Measurements from ENCODE around the gene USP33. TPM values are rescaled to one million over a fixed set of nuclear protein-coding genes. Genes with fewer than 3 reads are reported as not detected.
"Not testable (repeated sequence)": the region's sequence is repeated elsewhere in the genome, so short reads cannot be mapped to it uniquely, and the experiment has no call there.

Gene USP33
- total and polyA plus RNA-seq, 9 of the 15 experiments (the other 6 are each of a cell fraction or from before 2014, with no cell fraction given) = 22.4 to 83.5 (median 44.7) TPM

- H3K9me1 ChIP-seq (ENCODE audit: control insufficient read depth, insufficient read depth, low read length); H3K9ac ChIP-seq (ENCODE audit: insufficient read depth in 1 of 2, low read depth in 2 of 2, low read length in 2 of 2); H3K9me3 ChIP-seq (replicated peaks; ENCODE audit: control insufficient read depth, insufficient read depth, low read depth, low read length); POLR2A ChIA-PET; H2AFZ ChIP-seq (ENCODE audit: low read depth, low read length); BruUV-seq (replicated peaks); ATAC-seq; H3K4me2 ChIP-seq (ENCODE audit: insufficient read depth, low read length); H4K20me1 ChIP-seq (replicated peaks; ENCODE audit: control insufficient read depth, insufficient read depth, low read length); H3K4me1 ChIP-seq (replicated peaks in 1 of 2; ENCODE audit: control insufficient read depth in 2 of 2, insufficient read depth in 2 of 2, low read length in 2 of 2); H3K27ac ChIP-seq (ENCODE audit: extremely low read depth, low read depth, low read length); DNase-seq (ENCODE audit: extremely low read depth in 1 of 4, low spot score in 3 of 4); CTCF ChIA-PET (ENCODE audit: low intra/inter-chr PET ratio); in situ Hi-C loops (cut with MboI); H3K4me3 ChIP-seq; intact Hi-C loops (cut with micrococcal nuclease); H3K27me3 ChIP-seq (ENCODE audit: control insufficient read depth in 2 of 2, insufficient read depth in 2 of 2, low read length in 2 of 2); FAIRE-seq: not testable (repeated sequence)
- peak; percentile 94 for TF ChIP-seq ZNF766 (CRISPR knock-in tag; conservative IDR thresholded peaks at IDR 0.05)
- peaks cover 33% of the 10 kb centered on the region; the same call in 2 of the 3 replicates for H3K36me3 ChIP-seq (ENCODE audit: control insufficient read depth, insufficient read depth, low read length)
- 100% methylated on average over 2 of the region's 2 CpGs for WGBS (ENCODE audit: insufficient coverage, low coverage, missing lambda C conversion rate)
- H3K79me2 ChIP-seq (ENCODE audit: control insufficient read depth, insufficient read depth, low read length) = peaks cover 10% of the 10 kb centered on the region
These were observed 26.6 kb upstream of the USP33 start for GRCh38 chr1:77786093-77786741.

DNA sequence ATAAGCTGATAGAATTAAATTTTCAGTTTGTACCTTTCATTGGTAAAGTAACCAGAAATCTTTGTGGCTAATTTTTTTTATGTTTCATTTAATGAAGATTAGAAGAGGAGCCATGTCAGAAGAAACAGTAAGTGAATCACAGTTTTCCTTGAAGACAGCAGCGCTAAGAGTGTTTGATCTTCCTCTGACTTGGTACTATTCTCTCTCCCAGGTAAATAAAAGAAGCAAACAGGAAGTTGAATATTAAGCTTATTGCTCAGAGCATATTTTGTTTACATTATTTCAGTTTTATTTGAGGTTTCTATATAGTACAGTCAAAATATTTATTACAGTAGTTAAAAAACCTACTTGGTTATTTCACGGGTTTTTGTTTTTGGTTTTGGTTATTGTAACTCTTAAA, 23.5 kb upstream of the USP33 start:
- Histone ChIP-seq H3K4me1 (replicated peaks in 1 of 2; ENCODE audit: control insufficient read depth in 2 of 2, insufficient read depth in 2 of 2, low read length in 2 of 2) (peaks cover 0 to 6% of the 10 kb centered on the region in 2 experiments; a peak in 2 of 5 replicates), H3K9me3 (replicated peaks; ENCODE audit: control insufficient read depth, insufficient read depth, low read depth, low read length) (peaks cover 3% of the 10 kb centered on the region; the same call in 1 of the 2 replicates), H3K4me2 (ENCODE audit: insufficient read depth, low read length) (no peak overlapping the region), H3K9ac (ENCODE audit: insufficient read depth in 1 of 2, low read depth in 2 of 2, low read length in 2 of 2) (no peak overlapping the region), H3K9me1 (ENCODE audit: control insufficient read depth, insufficient read depth, low read length) (no peaks in the 10 kb centered on the region), H3K27ac (ENCODE audit: extremely low read depth, low read depth, low read length) (no peak overlapping the region), H3K79me2 (ENCODE audit: control insufficient read depth, insufficient read depth, low read length) (peaks cover 29% of the 10 kb centered on the region), H3K36me3 (ENCODE audit: control insufficient read depth, insufficient read depth, low read length) (peaks cover 21% of the 10 kb centered on the region; the same call in 2 of the 3 replicates), H2AFZ (ENCODE audit: low read depth, low read length) (no peak overlapping the region), H3K27me3 (ENCODE audit: control insufficient read depth in 2 of 2, insufficient read depth in 2 of 2, low read length in 2 of 2) (no peaks in the 10 kb centered on the region), H3K4me3 (no peak overlapping the region), H4K20me1 (replicated peaks; ENCODE audit: control insufficient read depth, insufficient read depth, low read length) (no peaks in the 10 kb centered on the region)
- BruUV-seq (replicated peaks) = no TSS peak
- POLR2A ChIA-PET = interaction anchor here (0.6 kb wide), 1 partner anchor 70 kb away, joined by 3 read pairs; no protein-coding TSS in a partner anchor
- intact Hi-C loops (cut with micrococcal nuclease) = no loop called here
- no peak for ATAC-seq
- WGBS (ENCODE audit: insufficient coverage, low coverage, missing lambda C conversion rate) = 97% methylated on average over 2 of the region's 2 CpGs
- no peak for DNase-seq (ENCODE audit: extremely low read depth in 1 of 4, low spot score in 3 of 4)
- in situ Hi-C loops (cut with MboI) = no loop called here
- FAIRE-seq = peak; percentile 29
- CTCF ChIA-PET (ENCODE audit: low intra/inter-chr PET ratio) = no interaction called here
- TF ChIP-seq JUND (IDR thresholded peaks at IDR 0.05; ENCODE audit: borderline replicate concordance, low read depth, low read length) (no peak), JUND (tag; IDR thresholded peaks at IDR 0.05; ENCODE audit: borderline replicate concordance, low read depth, low read length) (no peak), CTCF (IDR thresholded peaks at IDR 0.05 in 2 of 3, conservative IDR thresholded peaks at IDR 0.05 in 1 of 3; ENCODE audit: insufficient read depth in 2 of 3, low read depth in 1 of 3, low read length in 3 of 3) (no peak), CEBPG (CRISPR knock-in tag; IDR thresholded peaks at IDR 0.05) (no peak), CEBPG (tag; conservative IDR thresholded peaks at IDR 0.05 in 1 of 2, IDR thresholded peaks at IDR 0.05 in 1 of 2) (no peak)
